Kidney (tissue), 14 donors: Measurements from ENCODE around the gene RADIL. TPM values are rescaled to one million over a fixed set of nuclear protein-coding genes. Genes with fewer than 3 reads are reported as not detected.

Experiments
- DNase-seq, 5 donors: peaks; one replicate each; pipeline ENCODE4 v3.0.0-alpha.2; 2013 to 2020
- FAIRE-seq: peaks from 2 replicates; lab custom pipeline; 2012; peaks lifted over from hg19 to GRCh38; lab: Jason Lieb, UNC
- H3K27ac ChIP-seq, 2 donors: one replicate each; pipeline ENCODE4 v1.7.0; 2013; ENCODE audit warnings: low read depth in 2 of 2, low read length in 2 of 2, inconsistent platforms in 1 of 2
- H3K27me3 ChIP-seq: one replicate; pipeline ENCODE4 v1.7.1; 2013; ENCODE audit warnings: low read length, inconsistent platforms; ENCODE audit not compliant: control insufficient read depth, insufficient read depth
- H3K36me3 ChIP-seq, 3 donors: one replicate each; pipeline versions ENCODE4 v1.7.0 to v1.7.1; 2013; ENCODE audit warnings: low read length in 3 of 3, control low read depth in 1 of 3, inconsistent platforms in 1 of 3; ENCODE audit not compliant: insufficient read depth in 3 of 3, control insufficient read depth in 2 of 3
- H3K4me1 ChIP-seq, 3 donors: one replicate each; pipeline versions ENCODE4 v1.7.0 to v1.7.1; 2013; ENCODE audit warnings: low read length in 3 of 3, inconsistent platforms in 1 of 3, low read depth in 1 of 3; ENCODE audit not compliant: control insufficient read depth in 2 of 3, insufficient read depth in 2 of 3
- H3K4me3 ChIP-seq, 3 donors: one replicate each; pipeline versions ENCODE4 v1.7.0 to v1.8.1; 2013; ENCODE audit warnings: low read length in 3 of 3, control low read depth in 1 of 3, inconsistent platforms in 1 of 3
- H3K9ac ChIP-seq, 3 donors: one replicate each; pipeline versions ENCODE4 v1.7.0 to v1.7.1; 2013; ENCODE audit warnings: low read length in 3 of 3, control low read depth in 1 of 3, inconsistent platforms in 1 of 3
- H3K9me3 ChIP-seq, 3 donors: one replicate each; pipeline versions ENCODE4 v1.7.0 to v1.7.1; 2013; ENCODE audit warnings: low read length in 3 of 3, control low read depth in 1 of 3, inconsistent platforms in 1 of 3; ENCODE audit not compliant: control insufficient read depth in 2 of 3, insufficient read depth in 1 of 3
- intact Hi-C: fragments of 100-400 bp; cut with DNase I; formaldehyde crosslinking; loops from one replicate; pipeline ENCODE4 v1.11.1; 2022
- polyA plus RNA-seq: library from polyadenylated mRNA; stranded (reverse); fragments of 350-450 nt; fragmentation: Illumina TruSeq; extraction: RNeasy Lipid Tissue Mini Kit (QIAGEN cat#74804); gene quantifications from one replicate; pipeline ENCODE4 v1.2.3, GENCODE V29; 2014; ENCODE audit warnings: low read depth, low replicate concordance; ENCODE audit not compliant: insufficient read depth
- total RNA-seq: library from RNA; stranded (reverse); fragmentation: NEBNext Ultra II Directional; extraction: Animal tissue kit (Norgen Biotek cat#: 25700); gene quantifications from one replicate; pipeline ENCODE4 v1.2.1, GENCODE V29; 2021
- TF ChIP-seq, protein P1 (sequence below): IDR thresholded peaks from 3 replicates; pipeline ENCODE4 v1.5.1; 2012; ENCODE audit warnings: mild to moderate bottlenecking, moderate library complexity, borderline replicate concordance; ENCODE audit not compliant: insufficient read depth; ENCODE audit errors: extremely low read depth
- donor health status: control.
- donor health status: control.
- donor health status: control.
- donor health status: control.
- donor health status: control.
- donor health status: DM: yes; HTN: yes; CAD: no.
- donor health status: Normal renal cell carcinoma (clear cell type).

RADIL gene
- total and polyA plus RNA-seq, 2 donors from 2014 or later: 1.0 to 1.7 TPM

DNA sequence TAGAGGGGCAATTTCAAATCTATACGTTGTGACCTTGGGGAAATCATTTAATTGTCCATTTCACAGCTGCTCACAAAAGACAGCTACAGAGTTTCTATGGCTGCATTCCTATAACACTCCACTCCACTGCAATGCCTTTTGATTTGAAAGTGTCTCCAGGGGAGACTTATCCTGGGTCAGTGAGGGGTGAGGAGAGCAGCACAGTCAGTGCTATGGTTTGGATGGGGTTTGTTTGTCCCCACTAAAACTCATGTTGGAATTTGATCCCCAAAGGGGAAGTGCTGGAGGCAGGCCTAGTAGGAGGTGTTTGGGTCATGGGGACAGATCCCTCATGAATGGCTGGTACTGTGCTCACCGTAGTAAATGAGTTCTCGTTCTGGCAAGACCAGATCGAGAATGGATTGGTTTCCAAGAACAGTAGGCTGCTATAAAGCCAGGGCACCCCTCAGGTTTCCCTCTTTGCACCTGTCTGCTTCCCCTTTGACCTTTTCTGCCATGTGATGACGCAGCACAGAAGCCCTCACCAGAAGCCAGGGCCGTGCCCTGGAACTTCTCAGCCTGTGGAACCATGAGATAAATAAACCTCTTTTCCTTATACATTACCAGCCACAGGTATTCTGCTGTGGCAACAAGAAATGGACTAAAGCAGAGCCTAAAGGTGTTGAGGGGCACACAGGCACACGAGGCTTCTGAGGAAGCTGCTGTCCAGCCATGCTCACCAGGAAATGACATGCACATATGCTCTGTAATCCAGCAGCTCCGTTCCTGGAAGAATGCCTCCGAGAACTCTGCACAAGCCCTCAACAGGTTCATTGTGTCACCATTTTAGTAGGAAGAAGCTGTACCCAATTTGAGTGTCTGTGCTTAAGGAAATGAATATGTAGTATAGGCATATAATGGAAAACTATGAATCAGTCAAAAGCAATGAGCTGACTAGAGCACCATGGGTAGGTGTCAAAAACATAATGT, 16.7 kb downstream of the RADIL start:
- Histone ChIP-seq H3K27ac (no peak overlapping the region), H3K27me3 (no peaks in the 10 kb centered on the region), H3K9ac (no peak overlapping the region), H3K4me1 (no peaks in the 10 kb centered on the region), H3K9me3 (peaks cover 0 to 3% (median 0%) of the 10 kb centered on the region in 3 donors), H3K4me3 (no peak overlapping the region), H3K36me3 (no peaks in the 10 kb centered on the region)
- intact Hi-C loops: no loop called here
- FAIRE-seq (no peak), DNase-seq (peak in 1 of 5 donors; percentile 10)
- TF ChIP-seq, protein P1, sequence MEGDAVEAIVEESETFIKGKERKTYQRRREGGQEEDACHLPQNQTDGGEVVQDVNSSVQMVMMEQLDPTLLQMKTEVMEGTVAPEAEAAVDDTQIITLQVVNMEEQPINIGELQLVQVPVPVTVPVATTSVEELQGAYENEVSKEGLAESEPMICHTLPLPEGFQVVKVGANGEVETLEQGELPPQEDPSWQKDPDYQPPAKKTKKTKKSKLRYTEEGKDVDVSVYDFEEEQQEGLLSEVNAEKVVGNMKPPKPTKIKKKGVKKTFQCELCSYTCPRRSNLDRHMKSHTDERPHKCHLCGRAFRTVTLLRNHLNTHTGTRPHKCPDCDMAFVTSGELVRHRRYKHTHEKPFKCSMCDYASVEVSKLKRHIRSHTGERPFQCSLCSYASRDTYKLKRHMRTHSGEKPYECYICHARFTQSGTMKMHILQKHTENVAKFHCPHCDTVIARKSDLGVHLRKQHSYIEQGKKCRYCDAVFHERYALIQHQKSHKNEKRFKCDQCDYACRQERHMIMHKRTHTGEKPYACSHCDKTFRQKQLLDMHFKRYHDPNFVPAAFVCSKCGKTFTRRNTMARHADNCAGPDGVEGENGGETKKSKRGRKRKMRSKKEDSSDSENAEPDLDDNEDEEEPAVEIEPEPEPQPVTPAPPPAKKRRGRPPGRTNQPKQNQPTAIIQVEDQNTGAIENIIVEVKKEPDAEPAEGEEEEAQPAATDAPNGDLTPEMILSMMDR: no peak

DNA sequence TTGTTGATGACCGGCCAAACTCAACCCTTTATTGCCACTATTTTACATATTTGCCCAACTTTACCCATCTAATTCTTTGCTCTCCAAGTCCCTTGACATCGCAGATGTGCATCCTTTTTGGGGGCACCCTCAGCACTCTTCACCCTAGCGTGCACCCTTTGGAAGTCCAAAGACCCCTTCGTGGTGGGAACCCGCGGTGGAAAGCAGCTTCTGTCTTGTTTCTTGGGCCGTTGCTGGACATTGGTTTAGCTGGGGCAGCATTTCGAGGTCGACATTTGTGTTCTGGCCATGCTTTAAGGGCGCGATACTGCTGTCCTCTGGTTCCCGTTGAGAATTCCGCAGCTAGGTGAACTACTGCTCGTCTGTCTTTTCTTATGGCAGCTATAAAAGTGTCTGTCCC, 21.4 kb downstream of the RADIL start:
- H3K9ac ChIP-seq: no peak overlapping the region
- FAIRE-seq: no peak
- intact Hi-C loops: no loop called here
- no peaks in the 10 kb centered on the region for H3K27me3 ChIP-seq
- no peaks in the 10 kb centered on the region for H3K4me1 ChIP-seq
- H3K27ac ChIP-seq: no peak overlapping the region
- peak overlapping the region in 1 of 3 donors; percentile 29 for H3K4me3 ChIP-seq
- TF ChIP-seq, protein P1: no peak
- DNase-seq: no peak
- no peaks in the 10 kb centered on the region for H3K36me3 ChIP-seq
- peaks cover 0 to 4% (median 0%) of the 10 kb centered on the region in 3 donors for H3K9me3 ChIP-seq

DNA sequence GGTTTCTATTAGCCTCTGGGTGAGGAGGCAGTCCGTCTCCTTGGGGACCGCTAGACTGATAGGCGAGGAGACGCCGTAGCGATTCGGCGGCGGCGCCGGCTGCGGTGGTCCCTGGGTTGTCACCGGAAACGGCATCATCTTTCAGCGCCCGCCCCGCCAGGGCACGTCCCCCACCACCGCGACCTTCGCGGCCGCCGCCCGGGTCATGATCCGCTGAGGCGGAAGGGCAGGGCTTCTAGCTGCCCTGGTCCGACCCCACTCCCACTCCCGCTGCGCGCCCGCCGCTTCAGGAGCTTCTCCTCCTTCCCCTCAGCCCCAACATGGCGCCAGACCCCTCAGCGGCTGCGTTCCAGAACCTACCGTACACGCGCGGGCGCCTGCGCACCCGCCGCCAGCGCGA, 21.8 kb downstream of the RADIL start, which contains the start of gene PAPOLB:
Gene PAPOLB, minus strand, starts transcription at position 358 of the 400 bp plus-strand sequence. Its CDS starts 220 bp downstream, at position 138.
- peaks cover 0 to 4% (median 0%) of the 10 kb centered on the region in 3 donors for H3K9me3 ChIP-seq
- peak within 1 kb of the TSS in 1 of 3 donors; percentile 29 for H3K4me3 ChIP-seq
- intact Hi-C loops: no loop called here
- no peak within 1 kb of the TSS for H3K9ac ChIP-seq
- H3K4me1 ChIP-seq: no peaks in the 10 kb centered on the region
- DNase-seq (peak in 3 of 5 donors; percentile 59 to 64 (median 60)), FAIRE-seq (no peak)
- no peaks in the 10 kb centered on the region for H3K36me3 ChIP-seq
- no peak within 1 kb of the TSS for H3K27ac ChIP-seq
- H3K27me3 ChIP-seq: no peaks in the 10 kb centered on the region
- TF ChIP-seq, protein P1: no peak
